GM12873 (cell line): ENCODE measurements around the gene ADAM21.

Experiments used
- TF ChIP-seq, protein P1 (sequence below): IDR thresholded peaks from 2 replicates; pipeline ENCODE4 v1.5.1; 2012; ENCODE audit warnings: low read depth, mild to moderate bottlenecking, moderate library complexity, low read length, control low read depth; ENCODE audit not compliant: insufficient read depth; ENCODE audit errors: missing control alignments

ADAM21 gene

DNA sequence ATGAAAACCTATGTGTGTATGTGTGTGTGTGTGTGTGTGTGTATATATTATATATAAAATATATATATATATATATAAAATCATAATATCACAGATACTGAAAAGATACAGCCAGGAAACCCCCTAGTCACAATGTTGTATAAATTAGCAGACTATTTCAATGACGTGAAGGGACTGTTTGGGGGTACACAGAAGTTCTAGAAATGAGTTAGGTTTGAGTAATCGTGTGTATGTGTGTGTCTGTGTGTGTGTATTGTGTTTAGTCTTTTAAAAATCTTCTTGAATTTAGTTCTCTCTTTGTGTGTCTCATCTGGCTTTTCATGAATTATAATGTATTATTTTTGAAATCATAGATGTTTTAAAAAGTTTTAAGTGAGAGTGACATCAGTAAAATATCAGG, 21.9 kb downstream of the ADAM21 start:
- TF ChIP-seq, protein P1, sequence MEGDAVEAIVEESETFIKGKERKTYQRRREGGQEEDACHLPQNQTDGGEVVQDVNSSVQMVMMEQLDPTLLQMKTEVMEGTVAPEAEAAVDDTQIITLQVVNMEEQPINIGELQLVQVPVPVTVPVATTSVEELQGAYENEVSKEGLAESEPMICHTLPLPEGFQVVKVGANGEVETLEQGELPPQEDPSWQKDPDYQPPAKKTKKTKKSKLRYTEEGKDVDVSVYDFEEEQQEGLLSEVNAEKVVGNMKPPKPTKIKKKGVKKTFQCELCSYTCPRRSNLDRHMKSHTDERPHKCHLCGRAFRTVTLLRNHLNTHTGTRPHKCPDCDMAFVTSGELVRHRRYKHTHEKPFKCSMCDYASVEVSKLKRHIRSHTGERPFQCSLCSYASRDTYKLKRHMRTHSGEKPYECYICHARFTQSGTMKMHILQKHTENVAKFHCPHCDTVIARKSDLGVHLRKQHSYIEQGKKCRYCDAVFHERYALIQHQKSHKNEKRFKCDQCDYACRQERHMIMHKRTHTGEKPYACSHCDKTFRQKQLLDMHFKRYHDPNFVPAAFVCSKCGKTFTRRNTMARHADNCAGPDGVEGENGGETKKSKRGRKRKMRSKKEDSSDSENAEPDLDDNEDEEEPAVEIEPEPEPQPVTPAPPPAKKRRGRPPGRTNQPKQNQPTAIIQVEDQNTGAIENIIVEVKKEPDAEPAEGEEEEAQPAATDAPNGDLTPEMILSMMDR = no peak

DNA sequence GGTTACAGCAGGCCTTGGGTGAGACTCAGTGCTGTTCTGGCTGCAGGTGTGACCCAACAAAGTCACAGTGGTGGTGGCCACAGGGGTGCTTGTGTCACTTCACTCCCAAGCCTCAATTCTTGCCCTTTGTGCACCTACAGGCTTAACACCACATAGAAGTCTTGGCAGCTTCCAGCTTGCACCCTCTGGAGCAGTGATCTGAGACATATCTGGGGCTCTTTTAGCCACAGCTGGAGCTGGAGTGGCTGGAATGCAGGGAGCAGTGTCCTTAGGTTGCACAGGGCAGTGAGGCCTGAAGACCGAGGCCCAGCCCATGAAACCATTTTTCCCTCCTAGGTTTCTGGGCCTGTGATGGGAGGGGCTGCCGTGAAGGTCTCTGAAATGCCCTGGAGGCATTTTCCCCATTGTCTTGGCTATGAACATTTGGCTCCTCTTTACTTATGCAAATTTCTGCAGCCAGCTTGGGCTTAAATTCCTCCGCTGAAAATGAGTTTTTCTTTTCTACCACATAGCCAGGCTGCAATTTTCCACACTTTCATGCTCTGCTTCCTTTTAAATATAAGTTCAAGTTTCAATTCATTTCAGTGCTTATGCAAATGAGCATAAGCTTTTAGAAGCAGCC, 37.7 kb downstream of the ADAM21 start:
- TF ChIP-seq, protein P1 = no peak

DNA sequence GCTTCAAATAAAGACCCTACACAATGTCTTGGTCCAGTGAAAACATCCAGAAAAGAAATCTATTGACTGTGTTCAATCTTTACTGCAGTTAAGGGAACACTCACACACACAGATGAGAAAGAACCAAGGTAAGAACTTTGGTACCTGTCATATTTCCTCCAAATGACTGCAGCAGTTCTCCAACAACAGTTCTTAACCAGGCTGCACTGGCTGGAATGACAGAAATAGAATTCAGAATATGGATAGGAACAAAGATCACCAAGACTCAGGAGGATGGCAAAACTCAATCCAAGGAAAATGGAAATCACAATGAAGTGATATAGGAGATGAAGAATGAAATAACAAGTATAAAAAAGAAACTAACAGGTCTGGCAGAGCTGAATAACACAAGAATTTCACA, 46.2 kb downstream of the ADAM21 start:
- TF ChIP-seq, protein P1 = no peak
